Medulla oblongata (tissue), 1 donor: ENCODE results near the gene SIAH1.
"Not testable (repeated sequence)": the region's sequence is repeated elsewhere in the genome, so short reads cannot be mapped to it uniquely, and the experiment has no call there.

Experiments used
- DNase-seq: peaks from one replicate; pipeline ENCODE4 v3.0.0-alpha.2; 2015; ENCODE audit errors: extremely low spot score

The SIAH1 gene

DNA sequence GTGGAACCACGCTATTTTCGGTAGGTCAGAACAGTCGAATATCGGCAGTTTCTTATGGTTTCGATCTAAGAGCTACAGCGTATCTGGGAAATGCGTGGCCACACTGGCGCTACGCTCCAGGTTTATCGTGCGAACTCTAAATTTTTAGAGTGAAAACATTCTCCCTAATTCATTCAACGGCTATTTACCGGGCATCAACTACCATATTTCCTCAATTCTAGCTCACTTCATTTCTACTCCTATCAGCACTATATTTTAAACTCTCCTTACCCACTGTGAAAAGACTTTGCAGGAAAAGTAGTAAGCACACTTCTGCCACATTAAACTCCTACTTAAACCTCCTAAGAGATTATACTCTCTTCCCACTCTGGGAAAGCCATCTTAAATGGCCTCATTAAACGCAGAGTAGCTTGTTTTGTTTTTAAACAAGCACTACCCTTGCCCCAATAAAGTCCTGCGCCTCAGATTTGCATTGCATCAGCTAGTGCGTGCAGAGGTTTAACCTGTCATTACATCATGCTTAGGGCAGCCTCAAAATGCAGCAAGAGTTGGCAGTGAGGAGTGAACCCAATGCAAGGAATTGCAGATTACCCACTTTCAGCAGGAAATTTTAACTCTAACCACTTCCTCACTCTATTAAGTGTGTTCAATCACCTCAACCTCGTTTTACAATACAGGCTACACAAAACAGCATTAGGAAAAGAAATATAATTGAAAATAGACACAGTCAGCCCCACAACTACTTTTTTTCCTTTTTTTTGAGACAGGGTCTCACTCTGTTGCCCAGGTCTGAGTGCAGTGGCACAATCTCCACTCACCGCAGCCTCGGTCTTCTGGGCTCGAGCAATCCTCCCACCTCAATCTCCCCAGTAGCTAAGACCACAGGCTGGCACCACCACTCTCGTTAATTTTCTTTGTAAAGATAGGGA is 18.8 kb downstream of the SIAH1 start:
- no peak for DNase-seq

- DNase-seq = peak; percentile 90
Observed at GRCh38 chr16:48365601-48366164, 19.5 kb downstream of the SIAH1 start.

- no peak for DNase-seq
Observed at GRCh38 chr16:48365025-48365600, 20.1 kb downstream of the SIAH1 start.

GRCh38 chr16:48361540-48362144 is 23.6 kb downstream of the SIAH1 start:
- no peak for DNase-seq

GRCh38 chr16:48361012-48361411 is 24.2 kb downstream of the SIAH1 start:
- DNase-seq = no peak

DNA sequence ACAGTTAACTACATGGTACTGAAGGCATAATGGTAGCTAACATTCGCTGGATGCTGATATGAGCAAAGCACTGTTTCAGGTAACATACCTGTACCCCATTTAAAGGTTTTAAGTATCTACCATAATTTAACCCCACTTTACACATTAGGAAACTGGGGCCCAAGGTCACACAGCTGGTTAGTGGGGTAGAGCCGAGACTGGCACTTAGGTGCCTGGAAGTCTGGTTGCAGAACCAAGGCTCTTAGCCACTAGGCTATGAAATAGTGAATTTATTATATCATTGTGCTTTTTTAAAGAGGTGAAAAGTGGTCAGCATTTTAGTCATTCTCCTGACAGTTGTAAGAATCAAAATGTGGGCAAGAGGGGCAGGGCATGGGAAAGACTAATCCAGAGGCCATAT is 25.2 kb downstream of the SIAH1 start:
- DNase-seq = no peak

DNA sequence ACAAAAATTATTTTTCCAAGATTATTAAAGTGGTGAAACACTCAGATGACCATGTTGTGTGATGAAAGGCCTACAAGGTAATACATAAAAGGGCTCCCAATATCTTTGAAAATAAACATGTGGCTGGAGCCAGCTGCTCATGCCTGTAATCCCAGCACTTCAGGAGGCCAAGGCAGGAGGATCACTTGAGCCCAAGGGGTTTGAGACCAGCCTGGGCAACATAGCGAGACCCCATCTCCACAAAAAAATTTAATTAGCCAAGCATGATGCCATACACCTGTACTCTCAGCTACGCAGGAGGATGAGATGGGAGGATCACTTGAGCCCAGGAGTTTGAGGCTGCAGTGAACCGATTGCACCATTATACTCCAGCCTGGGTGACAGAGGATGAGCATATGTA is 26.8 kb downstream of the SIAH1 start:
- DNase-seq = no peak

GRCh38 chr16:48356633-48357376 is 28.4 kb downstream of the SIAH1 start:
- DNase-seq = no peak

GRCh38 chr16:48354877-48355855 is 30.0 kb downstream of the SIAH1 start:
- DNase-seq = no peak

DNA sequence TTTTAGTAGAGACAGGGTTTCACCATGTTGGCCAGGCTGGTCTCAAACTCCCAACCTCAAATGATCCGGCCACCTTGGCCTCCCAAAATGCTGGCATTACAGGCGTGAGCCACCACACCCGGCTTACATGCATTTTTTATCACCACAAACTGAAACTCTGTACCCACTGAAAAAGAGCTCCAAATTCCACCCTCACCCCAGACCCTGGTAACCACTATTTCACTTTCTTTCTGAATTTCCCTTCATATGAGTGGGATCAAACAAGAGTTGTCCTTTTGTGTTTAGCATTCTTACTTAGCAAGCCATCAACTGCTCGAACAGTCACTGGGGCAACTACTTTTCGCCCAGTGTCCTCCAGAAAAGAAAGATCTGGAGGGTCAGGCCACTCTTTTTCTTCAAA is 30.8 kb downstream of the SIAH1 start:
- not testable (repeated sequence) for DNase-seq

DNA sequence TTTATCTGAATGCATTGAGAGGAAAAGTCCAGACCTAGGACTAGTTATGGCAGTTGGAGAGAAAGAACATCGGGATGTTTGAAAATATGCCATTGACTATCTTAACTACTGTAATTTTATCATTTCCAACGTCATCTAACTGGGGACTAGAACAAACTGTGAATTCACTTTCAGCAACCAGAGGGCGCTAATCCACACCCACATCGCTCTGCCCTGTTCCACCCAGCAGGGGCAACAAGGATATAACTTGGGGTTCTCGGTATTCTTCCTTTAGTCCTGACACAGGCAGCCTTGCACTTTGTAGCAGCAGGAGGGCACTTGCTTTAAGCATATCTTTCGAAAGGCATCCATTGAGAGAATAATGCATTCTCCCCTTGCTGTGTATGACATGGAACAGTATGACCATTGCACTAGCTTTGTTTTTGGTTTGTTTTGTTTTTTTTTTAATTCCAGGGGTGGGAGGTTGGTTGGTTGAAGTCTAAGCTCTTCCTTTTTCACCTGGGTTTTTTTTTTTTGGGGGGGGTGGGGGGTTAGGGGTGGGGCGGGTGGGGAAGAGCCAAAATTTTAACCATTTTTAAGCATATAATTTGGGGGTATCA is 31.5 kb downstream of the SIAH1 start:
- DNase-seq = peak; percentile 81

GRCh38 chr16:48352648-48353390 is 32.4 kb downstream of the SIAH1 start:
- no peak for DNase-seq

- DNase-seq = no peak
Observed at GRCh38 chr16:48350736-48351135, 34.5 kb downstream of the SIAH1 start.

GRCh38 chr16:48347980-48348379 is 37.2 kb downstream of the SIAH1 start:
- no peak for DNase-seq

DNA sequence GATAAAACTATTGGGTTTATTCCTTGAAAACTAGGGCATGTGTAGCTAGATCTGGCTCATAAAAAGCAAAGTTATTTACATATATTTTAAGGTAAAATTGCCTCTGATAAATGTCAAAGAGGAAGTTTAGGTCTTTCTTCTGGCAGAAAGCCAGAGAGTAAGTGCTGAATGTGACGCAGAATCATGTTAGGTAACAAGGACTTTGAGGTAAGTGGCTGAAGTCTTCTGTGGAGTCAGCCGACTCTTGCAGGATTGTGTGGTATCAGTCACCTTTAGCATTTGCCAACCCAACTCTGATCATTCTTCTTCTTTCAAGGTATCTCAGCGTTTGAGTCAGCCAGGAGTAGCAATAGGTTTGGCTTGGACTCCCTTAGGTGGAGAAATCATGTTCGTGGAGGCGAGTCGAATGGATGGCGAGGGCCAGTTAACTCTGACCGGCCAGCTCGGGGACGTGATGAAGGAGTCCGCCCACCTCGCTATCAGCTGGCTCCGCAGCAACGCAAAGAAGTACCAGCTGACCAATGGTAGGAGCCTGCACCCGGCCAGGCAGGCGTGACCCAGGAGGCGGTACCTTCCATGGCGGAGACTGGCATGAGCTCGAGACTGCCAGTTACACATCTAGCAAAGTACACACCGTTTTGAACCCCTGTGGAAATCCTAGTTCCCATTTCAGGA is 37.9 kb downstream of the SIAH1 start:
- DNase-seq = no peak

- no peak for DNase-seq
Observed at GRCh38 chr16:48342591-48342990, 42.6 kb downstream of the SIAH1 start.

- no peak for DNase-seq
Observed at GRCh38 chr16:48340054-48340453, 45.2 kb downstream of the SIAH1 start.

DNA sequence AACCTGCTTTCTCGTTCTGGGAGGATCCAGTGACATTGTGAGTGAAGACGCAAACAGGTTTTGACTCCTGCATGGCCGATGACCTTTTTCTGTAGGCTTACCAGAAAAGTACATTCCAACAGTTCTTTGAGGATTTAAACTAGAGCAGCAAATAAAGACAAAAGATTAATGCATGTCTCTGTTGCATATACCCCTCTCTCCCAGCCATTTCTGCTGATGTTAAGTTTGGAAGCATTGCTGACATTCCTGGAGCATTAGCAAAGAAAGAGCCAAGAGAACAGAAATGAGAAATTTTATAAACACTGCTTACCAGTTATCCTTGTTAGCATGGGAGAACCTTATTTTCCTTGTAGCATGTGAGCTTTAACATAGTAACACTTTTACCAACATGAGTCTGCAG is 49.3 kb downstream of the SIAH1 start:
- DNase-seq = no peak

GRCh38 chr16:48334325-48334724 is 50.9 kb downstream of the SIAH1 start:
- no peak for DNase-seq
